Fibroblast of lung (primary cell): Measurements from ENCODE around the gene KCNG1.

ENCODE experiments used
- CTCF ChIP-seq, 2 donors: IDR thresholded peaks in 1 of 2; conservative IDR thresholded peaks in 1 of 2; 1 replicate in 1 of 2; 2 replicates in 1 of 2; pipeline ENCODE4 v1.5.1; 2011 to 2012; ENCODE audit warnings: low read length in 2 of 2, control low read depth in 1 of 2, inconsistent platforms in 1 of 2, low read depth in 1 of 2, mild to moderate bottlenecking in 1 of 2
- EZH2 ChIP-seq: IDR thresholded peaks from 2 replicates; pipeline ENCODE4 v1.5.1; 2012; ENCODE audit warnings: low read length, control low read depth, mild to moderate bottlenecking; ENCODE audit errors: missing control alignments

- TF ChIP-seq CTCF (conservative IDR thresholded peaks at IDR 0.05 in 1 of 2, IDR thresholded peaks at IDR 0.05 in 1 of 2; ENCODE audit: low read depth in 1 of 2, low read length in 2 of 2) (no peak), EZH2 (no peak)
Observed at GRCh38 chr20:50982363-50982762, 40.5 kb downstream of the KCNG1 start.
